Small intestine (tissue), 7 donors: ENCODE measurements around the gene ROPN1L. TPM values are rescaled to one million over a fixed set of nuclear protein-coding genes. Genes with fewer than 3 reads are reported as not detected.

Experiments used
- DNase-seq, 2 donors: peaks; one replicate each; pipeline versions ENCODE4 v3.0.0 to v3.0.0-alpha.2; 2013
- FAIRE-seq: peaks from 2 replicates; lab custom pipeline; 2012; peaks lifted over from hg19 to GRCh38; lab: Jason Lieb, UNC
- H3K27ac ChIP-seq, 3 donors: one replicate each; pipeline ENCODE4 v1.5.1; 2013; ENCODE audit warnings: low read length in 2 of 3, mild to moderate bottlenecking in 2 of 3, control low read depth in 1 of 3, inconsistent platforms in 1 of 3, low read depth in 1 of 3, moderate library complexity in 1 of 3
- H3K27me3 ChIP-seq, 3 donors: one replicate each; pipeline ENCODE4 v1.6.1; 2013; ENCODE audit warnings: low read length in 3 of 3, inconsistent platforms in 1 of 3; ENCODE audit not compliant: control insufficient read depth in 3 of 3, insufficient read depth in 3 of 3
- H3K36me3 ChIP-seq, 3 donors: one replicate each; pipeline ENCODE4 v1.6.1; 2013; ENCODE audit warnings: low read length in 3 of 3, inconsistent platforms in 1 of 3, low read depth in 1 of 3, mild to moderate bottlenecking in 1 of 3, moderate library complexity in 1 of 3; ENCODE audit not compliant: control insufficient read depth in 3 of 3, insufficient read depth in 2 of 3
- H3K4me1 ChIP-seq, 3 donors: one replicate each; pipeline ENCODE4 v1.6.1; 2013; ENCODE audit warnings: low read length in 2 of 3, inconsistent platforms in 1 of 3, low read depth in 1 of 3, mild to moderate bottlenecking in 1 of 3, moderate library complexity in 1 of 3; ENCODE audit not compliant: control insufficient read depth in 3 of 3, insufficient read depth in 2 of 3
- H3K4me3 ChIP-seq, 3 donors: one replicate each; pipeline ENCODE4 v1.5.1; 2013; ENCODE audit warnings: low read length in 3 of 3, control low read depth in 1 of 3, inconsistent platforms in 1 of 3, low read depth in 1 of 3, mild to moderate bottlenecking in 1 of 3, moderate library complexity in 1 of 3
- H3K9me3 ChIP-seq, 2 donors: one replicate each; pipeline ENCODE4 v1.6.1; 2013; ENCODE audit warnings: low read depth in 1 of 2, low read length in 1 of 2; ENCODE audit not compliant: control insufficient read depth in 2 of 2, insufficient read depth in 1 of 2
- WGBS, 3 donors: extraction: QIAGEN DNeasy Blood & Tissue Kit; methylation state at CpG; one replicate each; pipeline ENCODE4 v1.1.7; 2013; 5-methylcytosine and 5-hydroxymethylcytosine counted together
- polyA plus RNA-seq, 4 donors: library from polyadenylated mRNA; stranded (reverse) in 3 of 4; unstranded in 1 of 4; fragments of 200-250 nt in 3 of 4; fragments of 120-200 nt in 1 of 4; gene quantifications; one replicate each; pipeline versions ENCODE4 v1.2.1 to v1.2.3, GENCODE V29; 2013
- donor health status: healthy with polysubstance abuse.
- donor health status: control.
- donor health status: control.
- donor health status: Bipolar disorder and iron deficiency.
- donor health status: healthy.

The ROPN1L gene
- polyA plus RNA-seq, 4 donors = 0.07 to 0.76 TPM; not detected in 2

- no peaks in the 10 kb centered on the region for H3K36me3 ChIP-seq
- no peak overlapping the region for H3K27ac ChIP-seq
- H3K9me3 ChIP-seq = no peaks in the 10 kb centered on the region
- H3K27me3 ChIP-seq = peaks cover 0 to 4% (median 0%) of the 10 kb centered on the region in 3 donors
- FAIRE-seq (no peak), DNase-seq (no peak)
- no peaks in the 10 kb centered on the region for H3K4me1 ChIP-seq
- WGBS, 3 donors = 65 to 70% (median 66%) methylated on average over 23 of the region's 23 CpGs
- H3K4me3 ChIP-seq = no peak overlapping the region
Observed at GRCh38 chr5:10457682-10458574, 16.2 kb downstream of the ROPN1L start.

- DNase-seq (no peak), FAIRE-seq (no peak)
- Histone ChIP-seq H3K4me1 (no peaks in the 10 kb centered on the region), H3K4me3 (no peak overlapping the region), H3K36me3 (no peaks in the 10 kb centered on the region), H3K27me3 (peaks cover 0 to 4% (median 0%) of the 10 kb centered on the region in 3 donors), H3K27ac (no peak overlapping the region), H3K9me3 (no peaks in the 10 kb centered on the region)
- WGBS, 3 donors = 78 to 86% (median 82%) methylated on average over 19 of the region's 19 CpGs
Observed at GRCh38 chr5:10459080-10460055, 17.7 kb downstream of the ROPN1L start.

GRCh38 chr5:10460252-10460906 is 18.7 kb downstream of the ROPN1L start:
- no peaks in the 10 kb centered on the region for H3K36me3 ChIP-seq
- no peaks in the 10 kb centered on the region for H3K4me1 ChIP-seq
- DNase-seq (peak in 1 of 2 donors; percentile 47), FAIRE-seq (no peak)
- no peaks in the 10 kb centered on the region for H3K27me3 ChIP-seq
- H3K4me3 ChIP-seq = no peak overlapping the region
- H3K27ac ChIP-seq = no peak overlapping the region
- no peaks in the 10 kb centered on the region for H3K9me3 ChIP-seq
- WGBS, 3 donors = 38 to 44% (median 40%) methylated on average over 13 of the region's 13 CpGs

- no peaks in the 10 kb centered on the region for H3K27me3 ChIP-seq
- H3K9me3 ChIP-seq = no peaks in the 10 kb centered on the region
- no peaks in the 10 kb centered on the region for H3K36me3 ChIP-seq
- no peaks in the 10 kb centered on the region for H3K4me1 ChIP-seq
- no peak overlapping the region for H3K27ac ChIP-seq
- 90 to 91% (median 91%) methylated on average over 12 of the region's 12 CpGs for WGBS, 3 donors
- H3K4me3 ChIP-seq = no peak overlapping the region
- DNase-seq = no peak
- FAIRE-seq = no peak
Observed at GRCh38 chr5:10461041-10461440, 19.4 kb downstream of the ROPN1L start.

- no peaks in the 10 kb centered on the region for H3K36me3 ChIP-seq
- no peaks in the 10 kb centered on the region for H3K9me3 ChIP-seq
- no peaks in the 10 kb centered on the region for H3K27me3 ChIP-seq
- no peaks in the 10 kb centered on the region for H3K4me1 ChIP-seq
- FAIRE-seq = no peak
- H3K27ac ChIP-seq = no peak overlapping the region
- H3K4me3 ChIP-seq = no peak overlapping the region
- peak in 1 of 2 donors; percentile 51 for DNase-seq
- WGBS, 3 donors = 36 to 68% (median 51%) methylated on average over 10 of the region's 10 CpGs
Observed at GRCh38 chr5:10461904-10462555, 20.4 kb downstream of the ROPN1L start.

GRCh38 chr5:10463566-10463965 is 21.9 kb downstream of the ROPN1L start:
- no peak overlapping the region for H3K4me3 ChIP-seq
- H3K27ac ChIP-seq = no peak overlapping the region
- WGBS, 3 donors = 68 to 77% (median 70%) methylated on average over 6 of the region's 6 CpGs
- no peaks in the 10 kb centered on the region for H3K9me3 ChIP-seq
- DNase-seq (no peak), FAIRE-seq (no peak)
- H3K27me3 ChIP-seq = peaks cover 0 to 5% (median 0%) of the 10 kb centered on the region in 3 donors
- no peaks in the 10 kb centered on the region for H3K4me1 ChIP-seq
- no peaks in the 10 kb centered on the region for H3K36me3 ChIP-seq

GRCh38 chr5:10464173-10464572 is 22.5 kb downstream of the ROPN1L start:
- Histone ChIP-seq H3K4me3 (no peak overlapping the region), H3K27me3 (peaks cover 0 to 5% (median 0%) of the 10 kb centered on the region in 3 donors), H3K27ac (no peak overlapping the region), H3K9me3 (no peaks in the 10 kb centered on the region), H3K36me3 (no peaks in the 10 kb centered on the region), H3K4me1 (no peaks in the 10 kb centered on the region)
- WGBS, 3 donors = 90 to 91% (median 90%) methylated on average over 11 of the region's 11 CpGs
- no peak for FAIRE-seq
- no peak for DNase-seq
